ENCODE measurements around the gene MYO5B. TPM values are rescaled to one million over a fixed set of nuclear protein-coding genes. Genes with fewer than 3 reads are reported as not detected.

The MYO5B gene
- total and polyA plus RNA-seq, 9 of the 15 experiments (the other 6 are each of a cell fraction or from before 2014, with no cell fraction given): 0.07 to 0.42 (median 0.28) TPM

DNA sequence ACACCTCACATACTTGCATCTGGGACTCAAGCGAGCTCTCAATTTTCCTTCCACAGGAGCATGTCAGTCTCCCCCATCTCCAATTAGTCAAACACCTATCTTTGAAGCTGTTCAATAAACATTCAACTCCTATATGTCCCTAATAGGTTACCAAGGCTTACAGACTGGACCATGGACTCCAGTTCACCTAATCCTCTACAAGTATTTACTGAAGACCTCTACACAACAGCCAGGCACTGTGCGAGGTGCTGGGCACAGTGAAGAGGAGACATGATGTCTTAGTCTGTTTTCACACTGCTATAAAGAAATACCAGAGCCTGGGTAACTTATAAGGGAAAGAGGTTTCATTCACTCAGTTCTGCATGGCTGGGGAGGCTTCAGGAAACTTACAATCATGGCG lies 129.9 kb downstream of the MYO5B start:
- Histone ChIP-seq H4K20me1 (replicated peaks; ENCODE audit: control insufficient read depth, insufficient read depth, low read length) (no peaks in the 10 kb centered on the region), H3K9me3 (replicated peaks; ENCODE audit: control insufficient read depth, insufficient read depth, low read depth, low read length) (no peaks in the 10 kb centered on the region), H3K9me1 (ENCODE audit: control insufficient read depth, insufficient read depth, low read length) (no peaks in the 10 kb centered on the region), H3K4me3 (no peak overlapping the region), H2AFZ (ENCODE audit: low read depth, low read length) (no peak overlapping the region), H3K27me3 (ENCODE audit: control insufficient read depth in 2 of 2, insufficient read depth in 2 of 2, low read length in 2 of 2) (no peaks in the 10 kb centered on the region), H3K4me1 (replicated peaks in 1 of 2; ENCODE audit: control insufficient read depth in 2 of 2, insufficient read depth in 2 of 2, low read length in 2 of 2) (no peaks in the 10 kb centered on the region), H3K79me2 (ENCODE audit: control insufficient read depth, insufficient read depth, low read length) (no peaks in the 10 kb centered on the region), H3K27ac (ENCODE audit: extremely low read depth, low read depth, low read length) (no peak overlapping the region), H3K9ac (ENCODE audit: insufficient read depth in 1 of 2, low read depth in 2 of 2, low read length in 2 of 2) (no peak overlapping the region), H3K4me2 (ENCODE audit: insufficient read depth, low read length) (no peak overlapping the region), H3K36me3 (ENCODE audit: control insufficient read depth, insufficient read depth, low read length) (no peaks in the 10 kb centered on the region)
- DNase-seq (ENCODE audit: extremely low read depth in 1 of 4, low spot score in 3 of 4): no peak
- FAIRE-seq: no peak
- BruUV-seq (replicated peaks): no TSS peak
- intact Hi-C loops (cut with micrococcal nuclease): no loop called here
- in situ Hi-C loops (cut with MboI): no loop called here
- WGBS (ENCODE audit: insufficient coverage, low coverage, missing lambda C conversion rate): 0% methylated on average over 3 of the region's 3 CpGs
- POLR2A ChIA-PET: no interaction called here
- no peak for ATAC-seq
- CTCF ChIA-PET (ENCODE audit: low intra/inter-chr PET ratio): no interaction called here
- TF ChIP-seq HDAC8 (tag; IDR thresholded peaks at IDR 0.05) (no peak), ZNF639 (CRISPR knock-in tag; conservative IDR thresholded peaks at IDR 0.05 in 1 of 2, IDR thresholded peaks at IDR 0.05 in 1 of 2) (no peak), ZNF699 (CRISPR knock-in tag; IDR thresholded peaks at IDR 0.05; ENCODE audit: insufficient replicate concordance) (no peak), ATF1 (CRISPR knock-in tag; IDR thresholded peaks at IDR 0.05) (no peak), ATF1 (tag; IDR thresholded peaks at IDR 0.05) (no peak), HNRNPUL1 (IDR thresholded peaks at IDR 0.05; ENCODE audit: low read length) (no peak), NCOA4 (IDR thresholded peaks at IDR 0.05; ENCODE audit: partially characterized antibody) (no peak), EWSR1 (IDR thresholded peaks at IDR 0.05; ENCODE audit: borderline replicate concordance, low read depth, partially characterized antibody) (no peak), C11orf30 (IDR thresholded peaks at IDR 0.05; ENCODE audit: low read depth) (no peak), RFX5 (IDR thresholded peaks at IDR 0.05; ENCODE audit: low read depth, low read length) (no peak), ZNF583 (CRISPR knock-in tag; IDR thresholded peaks at IDR 0.05) (no peak), HNRNPLL (IDR thresholded peaks at IDR 0.05; ENCODE audit: low read depth, low read length, poor library complexity, severe bottlenecking) (no peak), ZFP30 (CRISPR knock-in tag; IDR thresholded peaks at IDR 0.05; ENCODE audit: borderline replicate concordance) (no peak), ZNF24 (IDR thresholded peaks at IDR 0.05) (no peak), POLR2B (IDR thresholded peaks at IDR 0.05; ENCODE audit: low read depth, partially characterized antibody) (no peak)
- TF ChIP-seq, protein P1, sequence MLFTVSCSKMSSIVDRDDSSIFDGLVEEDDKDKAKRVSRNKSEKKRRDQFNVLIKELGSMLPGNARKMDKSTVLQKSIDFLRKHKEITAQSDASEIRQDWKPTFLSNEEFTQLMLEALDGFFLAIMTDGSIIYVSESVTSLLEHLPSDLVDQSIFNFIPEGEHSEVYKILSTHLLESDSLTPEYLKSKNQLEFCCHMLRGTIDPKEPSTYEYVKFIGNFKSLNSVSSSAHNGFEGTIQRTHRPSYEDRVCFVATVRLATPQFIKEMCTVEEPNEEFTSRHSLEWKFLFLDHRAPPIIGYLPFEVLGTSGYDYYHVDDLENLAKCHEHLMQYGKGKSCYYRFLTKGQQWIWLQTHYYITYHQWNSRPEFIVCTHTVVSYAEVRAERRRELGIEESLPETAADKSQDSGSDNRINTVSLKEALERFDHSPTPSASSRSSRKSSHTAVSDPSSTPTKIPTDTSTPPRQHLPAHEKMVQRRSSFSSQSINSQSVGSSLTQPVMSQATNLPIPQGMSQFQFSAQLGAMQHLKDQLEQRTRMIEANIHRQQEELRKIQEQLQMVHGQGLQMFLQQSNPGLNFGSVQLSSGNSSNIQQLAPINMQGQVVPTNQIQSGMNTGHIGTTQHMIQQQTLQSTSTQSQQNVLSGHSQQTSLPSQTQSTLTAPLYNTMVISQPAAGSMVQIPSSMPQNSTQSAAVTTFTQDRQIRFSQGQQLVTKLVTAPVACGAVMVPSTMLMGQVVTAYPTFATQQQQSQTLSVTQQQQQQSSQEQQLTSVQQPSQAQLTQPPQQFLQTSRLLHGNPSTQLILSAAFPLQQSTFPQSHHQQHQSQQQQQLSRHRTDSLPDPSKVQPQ (CRISPR knock-in tag; IDR thresholded peaks at IDR 0.05; ENCODE audit: borderline replicate concordance): no peak
- TF ChIP-seq, protein P2, sequence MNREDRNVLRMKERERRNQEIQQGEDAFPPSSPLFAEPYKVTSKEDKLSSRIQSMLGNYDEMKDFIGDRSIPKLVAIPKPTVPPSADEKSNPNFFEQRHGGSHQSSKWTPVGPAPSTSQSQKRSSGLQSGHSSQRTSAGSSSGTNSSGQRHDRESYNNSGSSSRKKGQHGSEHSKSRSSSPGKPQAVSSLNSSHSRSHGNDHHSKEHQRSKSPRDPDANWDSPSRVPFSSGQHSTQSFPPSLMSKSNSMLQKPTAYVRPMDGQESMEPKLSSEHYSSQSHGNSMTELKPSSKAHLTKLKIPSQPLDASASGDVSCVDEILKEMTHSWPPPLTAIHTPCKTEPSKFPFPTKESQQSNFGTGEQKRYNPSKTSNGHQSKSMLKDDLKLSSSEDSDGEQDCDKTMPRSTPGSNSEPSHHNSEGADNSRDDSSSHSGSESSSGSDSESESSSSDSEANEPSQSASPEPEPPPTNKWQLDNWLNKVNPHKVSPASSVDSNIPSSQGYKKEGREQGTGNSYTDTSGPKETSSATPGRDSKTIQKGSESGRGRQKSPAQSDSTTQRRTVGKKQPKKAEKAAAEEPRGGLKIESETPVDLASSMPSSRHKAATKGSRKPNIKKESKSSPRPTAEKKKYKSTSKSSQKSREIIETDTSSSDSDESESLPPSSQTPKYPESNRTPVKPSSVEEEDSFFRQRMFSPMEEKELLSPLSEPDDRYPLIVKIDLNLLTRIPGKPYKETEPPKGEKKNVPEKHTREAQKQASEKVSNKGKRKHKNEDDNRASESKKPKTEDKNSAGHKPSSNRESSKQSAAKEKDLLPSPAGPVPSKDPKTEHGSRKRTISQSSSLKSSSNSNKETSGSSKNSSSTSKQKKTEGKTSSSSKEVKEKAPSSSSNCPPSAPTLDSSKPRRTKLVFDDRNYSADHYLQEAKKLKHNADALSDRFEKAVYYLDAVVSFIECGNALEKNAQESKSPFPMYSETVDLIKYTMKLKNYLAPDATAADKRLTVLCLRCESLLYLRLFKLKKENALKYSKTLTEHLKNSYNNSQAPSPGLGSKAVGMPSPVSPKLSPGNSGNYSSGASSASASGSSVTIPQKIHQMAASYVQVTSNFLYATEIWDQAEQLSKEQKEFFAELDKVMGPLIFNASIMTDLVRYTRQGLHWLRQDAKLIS (CRISPR knock-in tag; IDR thresholded peaks at IDR 0.05): no peak
